Peyer's patch (tissue), 4 donors: ENCODE data around the gene RAP1A. TPM values are rescaled to one million over a fixed set of nuclear protein-coding genes. Genes with fewer than 3 reads are reported as not detected.

Experiments
- DNase-seq, 3 donors: peaks; one replicate each; pipeline ENCODE4 v3.0.0-alpha.2; 2017 to 2019
- H3K27ac ChIP-seq, 4 donors: fragments of 200-600 bp; sonication (generic); one replicate each; pipeline ENCODE4 v1.5.1; 2016 to 2019
- H3K27me3 ChIP-seq, 2 donors: fragments of 200-600 bp; sonication (generic); one replicate each; pipeline ENCODE4 v1.5.1; 2019
- H3K36me3 ChIP-seq, 3 donors: fragments of 200-600 bp; sonication (generic); one replicate each; pipeline ENCODE4 v1.5.1; 2016 to 2019
- H3K4me1 ChIP-seq, 4 donors: fragments of 200-600 bp; sonication (generic); one replicate each; pipeline ENCODE4 v1.5.1; 2016 to 2019
- H3K4me3 ChIP-seq, 4 donors: fragments of 200-600 bp; sonication (generic); 1 replicate in 3 of 4; 2 replicates in 1 of 4; pipeline ENCODE4 v1.5.1; 2016 to 2019; ENCODE audit warnings: mild to moderate bottlenecking in 1 of 4
- H3K9me3 ChIP-seq, 4 donors: fragments of 200-600 bp; sonication (generic); one replicate each; pipeline ENCODE4 v1.5.1; 2016 to 2019; ENCODE audit warnings: mild to moderate bottlenecking in 1 of 4
- CTCF ChIP-seq, 6 experiments: fragments of 450-650 bp in 4 of 6; fragments of 200-600 bp in 2 of 6; sonication (generic) in 1 of 6; IDR thresholded peaks; one replicate each; pipeline ENCODE4 v1.5.1; 2017 to 2019; ENCODE audit warnings: antibody characterized with exemption in 6 of 6, mild to moderate bottlenecking in 3 of 6, moderate library complexity in 1 of 6
- POLR2A ChIP-seq, 2 donors: fragments of 450-650 bp; IDR thresholded peaks; one replicate each; pipeline ENCODE4 v1.5.1; 2017; ENCODE audit warnings: antibody characterized with exemption in 2 of 2, mild to moderate bottlenecking in 2 of 2, moderate library complexity in 2 of 2
- total RNA-seq, 4 donors: library from RNA; depleted of rRNA; stranded (reverse); fragments of >200 nt; gene quantifications; one replicate each; pipeline ENCODE4 v1.1.0, GENCODE V29; 2016

Gene RAP1A
- total RNA-seq, 4 donors from 2014 or later, result 16.5 to 66.0 (median 46.2) TPM

GRCh38 chr1:111639602-111640198 is 20.1 kb downstream of the RAP1A start:
- H3K9me3 ChIP-seq, result no peaks in the 10 kb centered on the region
- TF ChIP-seq POLR2A (IDR thresholded peaks at IDR 0.05), result no peak
- TF ChIP-seq CTCF (IDR thresholded peaks at IDR 0.05), result peak in 2 of 6 experiments; percentile 15 to 30
- H3K4me3 ChIP-seq, result no peak overlapping the region
- H3K27me3 ChIP-seq, result no peaks in the 10 kb centered on the region
- H3K4me1 ChIP-seq, result peaks cover 0 to 42% (median 2%) of the 10 kb centered on the region in 4 donors
- H3K27ac ChIP-seq, result peak overlapping the region in 1 of 4 donors; percentile 17
- no peak for DNase-seq
- no peaks in the 10 kb centered on the region for H3K36me3 ChIP-seq

GRCh38 chr1:111643097-111643496 is 23.5 kb downstream of the RAP1A start:
- Histone ChIP-seq H3K9me3 (no peaks in the 10 kb centered on the region), H3K4me1 (peaks cover 0 to 44% (median 4%) of the 10 kb centered on the region in 4 donors)

GRCh38 chr1:111643696-111644095 is 24.1 kb downstream of the RAP1A start:
- Histone ChIP-seq H3K27me3 (no peaks in the 10 kb centered on the region), H3K4me3 (no peak overlapping the region), H3K36me3 (no peaks in the 10 kb centered on the region), H3K4me1 (peaks cover 0 to 42% (median 4%) of the 10 kb centered on the region in 4 donors), H3K27ac (no peak overlapping the region), H3K9me3 (no peaks in the 10 kb centered on the region)
- no peak for DNase-seq
- TF ChIP-seq POLR2A (IDR thresholded peaks at IDR 0.05) (no peak), CTCF (IDR thresholded peaks at IDR 0.05) (no peak)

More at GRCh38 chr1:111643097-111643496, 23.5 kb downstream of the RAP1A start:
- TF ChIP-seq POLR2A (IDR thresholded peaks at IDR 0.05), result no peak
- no peak for TF ChIP-seq CTCF (IDR thresholded peaks at IDR 0.05)
- DNase-seq, result no peak
- Histone ChIP-seq H3K27ac (no peak overlapping the region), H3K4me3 (no peak overlapping the region), H3K36me3 (no peaks in the 10 kb centered on the region), H3K27me3 (no peaks in the 10 kb centered on the region)

- Histone ChIP-seq H3K9me3 (no peaks in the 10 kb centered on the region), H3K27me3 (no peaks in the 10 kb centered on the region), H3K4me1 (peaks cover 0 to 42% (median 2%) of the 10 kb centered on the region in 4 donors), H3K27ac (no peak overlapping the region), H3K36me3 (no peaks in the 10 kb centered on the region), H3K4me3 (no peak overlapping the region)
- TF ChIP-seq CTCF (IDR thresholded peaks at IDR 0.05), result no peak
- TF ChIP-seq POLR2A (IDR thresholded peaks at IDR 0.05), result no peak
- DNase-seq, result no peak
Measured at GRCh38 chr1:111644506-111644905, 24.9 kb downstream of the RAP1A start.

GRCh38 chr1:111647736-111648135 is 28.1 kb downstream of the RAP1A start:
- H3K9me3 ChIP-seq, result no peaks in the 10 kb centered on the region
- H3K27me3 ChIP-seq, result no peaks in the 10 kb centered on the region
- no peaks in the 10 kb centered on the region for H3K36me3 ChIP-seq
- H3K27ac ChIP-seq, result no peak overlapping the region
- H3K4me3 ChIP-seq, result no peak overlapping the region
- no peak for DNase-seq
- peaks cover 0 to 39% (median 2%) of the 10 kb centered on the region in 4 donors for H3K4me1 ChIP-seq
- TF ChIP-seq CTCF (IDR thresholded peaks at IDR 0.05) (no peak), POLR2A (IDR thresholded peaks at IDR 0.05) (no peak)
